Bronchial epithelial cell (primary cell): Measurements from ENCODE around the gene SLC22A14. TPM values are rescaled to one million over a fixed set of nuclear protein-coding genes. Genes with fewer than 3 reads are reported as not detected.

ENCODE experiments used
- DNase-seq: peaks from one replicate; pipeline ENCODE4 v3.0.0-alpha.2; 2010; ENCODE audit warnings: low read depth
- FAIRE-seq: peaks from 2 replicates; lab custom pipeline; 2011; peaks lifted over from hg19 to GRCh38; lab: Jason Lieb, UNC
- H3K27me3 ChIP-seq: 2 replicates; pipeline ENCODE4 v1.5.1; 2011; ENCODE audit warnings: low read length; ENCODE audit not compliant: control insufficient read depth, insufficient read depth
- H3K36me3 ChIP-seq: 2 replicates; pipeline ENCODE4 v1.5.1; 2011; ENCODE audit warnings: low read length; ENCODE audit not compliant: control insufficient read depth, insufficient read depth
- H3K4me3 ChIP-seq: 2 replicates; pipeline ENCODE4 v1.5.1; 2011; ENCODE audit warnings: mild to moderate bottlenecking, low read depth, low read length, control low read depth
- CTCF ChIP-seq: IDR thresholded peaks from 2 replicates; pipeline ENCODE4 v1.5.1; 2011; ENCODE audit warnings: mild to moderate bottlenecking, moderate library complexity, low read length, control low read depth, inconsistent platforms; ENCODE audit not compliant: insufficient read depth, severe bottlenecking
- total RNA-seq: library from RNA; depleted of rRNA; stranded (reverse); fragments of >200 nt; gene quantifications from 2 replicates; pipeline ENCODE4 v1.2.1, GENCODE V29; 2014

Gene SLC22A14
- total RNA-seq, 1 donor from 2014 or later, result 0.26 TPM

GRCh38 chr3:38274864-38275649 lies 7.0 kb upstream of the SLC22A14 start:
- TF ChIP-seq CTCF, result no peak
- H3K4me3 ChIP-seq, result no peak overlapping the region
- no peak for FAIRE-seq
- no peaks in the 10 kb centered on the region for H3K27me3 ChIP-seq
- no peak for DNase-seq
- peaks cover 13% of the 10 kb centered on the region for H3K36me3 ChIP-seq

GRCh38 chr3:38275658-38276057 lies 6.4 kb upstream of the SLC22A14 start:
- DNase-seq (no peak), FAIRE-seq (no peak)
- no peak overlapping the region for H3K4me3 ChIP-seq
- peaks cover 13% of the 10 kb centered on the region for H3K36me3 ChIP-seq
- TF ChIP-seq CTCF, result no peak
- H3K27me3 ChIP-seq, result no peaks in the 10 kb centered on the region

GRCh38 chr3:38276081-38276916 lies 5.8 kb upstream of the SLC22A14 start:
- H3K36me3 ChIP-seq, result peaks cover 13% of the 10 kb centered on the region
- FAIRE-seq, result no peak
- no peak for TF ChIP-seq CTCF
- no peak for DNase-seq
- no peak overlapping the region for H3K4me3 ChIP-seq
- H3K27me3 ChIP-seq, result no peaks in the 10 kb centered on the region

- H3K4me3 ChIP-seq, result no peak overlapping the region
- DNase-seq, result no peak
- H3K27me3 ChIP-seq, result no peaks in the 10 kb centered on the region
- peaks cover 13% of the 10 kb centered on the region for H3K36me3 ChIP-seq
- TF ChIP-seq CTCF, result no peak
- FAIRE-seq, result no peak
Measured at GRCh38 chr3:38276917-38277630, 5.0 kb upstream of the SLC22A14 start.

GRCh38 chr3:38278841-38279240 lies 3.3 kb upstream of the SLC22A14 start:
- Histone ChIP-seq H3K27me3 (no peaks in the 10 kb centered on the region), H3K4me3 (no peak overlapping the region), H3K36me3 (peaks cover 13% of the 10 kb centered on the region)
- FAIRE-seq (no peak), DNase-seq (no peak)
- TF ChIP-seq CTCF, result no peak
